NCI-H2029 (cell line): ENCODE results near the gene RIN3.

Source experiments
- DNase-seq: peaks from one replicate; lab custom pipeline; 2025; lab: John Stamatoyannopoulos, UW

The RIN3 gene

DNA sequence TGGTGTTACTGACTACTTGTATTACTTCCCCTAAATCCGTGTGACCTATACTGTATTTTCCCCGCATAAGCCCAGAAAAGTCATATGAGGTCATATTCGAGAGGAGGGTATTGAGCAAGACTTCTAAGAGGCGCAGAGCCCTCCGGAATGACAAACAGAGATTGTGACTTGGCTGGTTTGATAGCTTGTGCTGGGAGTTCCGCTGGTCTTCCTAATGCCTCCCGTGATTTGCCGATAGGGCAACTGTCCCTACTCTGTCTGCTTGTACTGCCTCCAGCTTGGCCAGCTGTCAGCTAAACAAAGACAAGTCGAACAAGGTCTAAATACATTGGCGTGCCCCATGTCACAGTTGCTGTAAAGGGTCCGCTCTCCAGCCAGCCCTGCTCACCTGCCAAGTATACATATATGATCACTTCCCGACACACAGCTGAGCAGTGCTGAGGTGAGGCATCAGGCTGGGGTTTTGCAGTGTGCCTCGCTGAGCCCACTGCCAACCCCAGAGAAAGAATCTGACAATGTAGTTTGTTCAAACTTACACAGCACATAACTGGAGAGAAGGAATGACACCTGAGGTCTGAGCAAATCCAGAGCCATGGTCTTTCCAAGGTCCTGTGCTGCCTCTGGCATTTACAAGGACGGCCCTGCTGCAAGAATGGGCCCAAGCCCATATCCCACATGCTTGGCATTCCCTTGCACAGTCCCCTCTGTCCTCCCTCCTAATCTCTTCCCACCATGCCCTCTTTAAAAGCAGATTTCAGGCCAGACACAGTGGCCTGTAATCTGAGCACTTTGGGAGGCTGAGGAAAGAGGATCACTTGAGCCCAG is 211.1 kb downstream of the RIN3 start:
- no peak for DNase-seq

DNA sequence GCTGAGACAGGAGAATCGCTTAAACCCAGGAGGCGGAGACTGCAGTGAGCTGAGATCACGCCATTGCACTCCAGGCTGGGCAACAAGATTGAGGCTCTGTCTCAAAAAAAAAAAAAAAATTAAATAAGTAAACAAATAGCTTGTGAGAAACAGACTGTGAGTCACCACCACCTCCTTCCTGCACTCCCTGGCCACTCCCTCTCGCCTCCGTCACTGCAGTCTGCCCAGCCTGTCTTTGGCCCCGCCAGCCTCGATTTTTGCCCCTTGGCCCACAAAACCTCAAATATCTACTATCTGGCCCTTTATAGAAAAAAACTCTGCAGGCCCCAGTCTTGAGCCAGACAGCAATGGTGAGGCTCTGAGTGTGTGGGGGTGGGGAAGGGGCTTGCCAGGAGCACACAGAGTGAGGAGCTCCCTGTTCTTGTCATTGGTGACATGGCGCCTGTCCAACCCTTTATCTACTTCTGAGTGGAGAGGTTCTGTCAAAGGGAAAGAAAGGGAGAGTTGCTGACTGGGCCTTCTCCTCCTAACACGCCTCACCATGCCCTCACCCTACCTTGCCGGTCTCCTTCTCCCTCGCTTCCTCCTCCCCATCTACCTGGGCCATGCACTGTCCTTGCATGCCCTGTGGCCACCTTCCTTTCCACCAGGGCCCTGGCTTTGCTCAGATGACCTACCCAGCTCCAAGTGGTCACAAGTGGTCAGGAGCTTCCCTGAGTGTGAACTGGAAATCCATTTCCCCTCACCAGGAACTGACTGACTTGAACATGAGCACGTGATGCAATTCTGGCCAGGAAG is 212.8 kb downstream of the RIN3 start:
- peak; percentile 48 for DNase-seq

DNA sequence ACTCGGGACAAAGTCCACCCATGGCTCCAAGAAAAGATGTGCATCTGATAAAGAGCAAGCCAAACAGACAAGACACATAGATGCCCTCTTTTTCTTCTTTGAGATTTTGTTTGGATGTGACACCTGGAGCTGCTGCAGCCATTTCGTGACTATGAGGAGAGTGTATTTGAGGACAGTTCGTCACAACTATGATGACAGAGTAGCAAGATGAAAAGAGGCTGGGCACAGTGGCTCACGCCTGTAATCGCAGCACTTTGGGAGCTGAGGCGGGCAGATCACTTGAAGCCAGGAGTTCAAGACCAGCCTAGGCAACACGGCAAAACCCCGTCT is 213.3 kb downstream of the RIN3 start:
- no peak for DNase-seq

DNA sequence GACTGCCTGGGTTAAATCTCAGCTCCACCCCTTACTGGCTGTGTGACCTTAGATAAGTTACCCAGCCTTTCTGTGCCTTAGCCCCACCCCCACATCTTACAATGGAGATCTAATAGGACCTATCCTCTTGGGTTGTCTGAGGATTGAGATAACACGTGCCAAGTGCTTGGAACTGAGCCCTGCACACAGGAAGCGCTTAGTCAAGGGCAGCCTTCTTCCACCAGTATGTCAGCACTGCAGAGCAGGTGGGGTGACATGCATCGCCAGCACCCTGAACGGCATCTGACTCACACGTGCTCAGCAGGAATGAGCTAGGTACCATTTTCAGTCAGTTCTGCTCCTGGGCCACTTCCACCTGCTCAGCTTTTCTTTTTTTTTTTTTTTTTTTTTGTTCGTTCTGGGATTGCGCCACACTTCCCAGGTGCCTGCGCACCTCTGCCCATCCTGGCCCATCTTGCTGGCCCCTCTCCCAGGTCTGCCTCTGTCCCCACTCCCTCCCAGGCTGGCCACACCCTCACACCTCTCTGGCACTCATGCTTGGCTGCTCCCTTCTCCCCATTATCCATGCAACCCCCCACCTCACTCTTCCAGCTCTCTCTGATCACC is 215.3 kb downstream of the RIN3 start:
- DNase-seq, result peak; percentile 79

DNA sequence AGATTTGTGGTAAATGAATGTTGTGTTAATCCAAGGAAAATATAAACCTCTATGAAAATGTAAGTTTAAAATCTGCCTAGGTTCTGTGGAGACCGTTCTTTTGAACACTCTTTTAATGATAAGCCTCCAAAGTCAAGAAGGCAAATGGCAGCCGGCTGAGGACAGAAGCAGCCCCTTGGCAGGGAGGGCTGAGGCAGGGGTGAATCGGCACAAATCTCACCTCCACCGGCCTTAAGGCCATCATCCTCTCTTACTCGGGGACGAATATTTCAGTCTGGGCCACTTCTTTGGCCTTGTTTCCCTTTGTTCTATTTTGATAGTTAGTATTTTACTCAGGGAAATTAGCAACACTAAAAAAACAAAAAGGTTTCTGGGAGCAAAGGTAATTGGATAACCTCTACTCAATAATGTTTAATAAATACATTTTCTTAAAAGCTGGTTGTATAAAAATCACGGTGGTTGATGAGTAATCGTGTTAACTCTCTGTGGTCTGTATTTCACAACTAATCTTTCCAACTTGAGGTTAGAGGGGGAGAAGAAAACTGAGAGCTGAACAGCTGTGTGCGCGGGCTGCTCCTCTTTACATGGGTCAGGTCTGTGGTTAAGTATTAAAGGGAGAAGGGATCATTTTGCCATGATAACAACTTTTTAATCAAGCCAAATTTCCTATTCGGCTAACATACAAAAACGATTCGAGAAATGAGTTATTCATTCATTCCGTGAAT is 216.2 kb downstream of the RIN3 start:
- DNase-seq, result no peak

DNA sequence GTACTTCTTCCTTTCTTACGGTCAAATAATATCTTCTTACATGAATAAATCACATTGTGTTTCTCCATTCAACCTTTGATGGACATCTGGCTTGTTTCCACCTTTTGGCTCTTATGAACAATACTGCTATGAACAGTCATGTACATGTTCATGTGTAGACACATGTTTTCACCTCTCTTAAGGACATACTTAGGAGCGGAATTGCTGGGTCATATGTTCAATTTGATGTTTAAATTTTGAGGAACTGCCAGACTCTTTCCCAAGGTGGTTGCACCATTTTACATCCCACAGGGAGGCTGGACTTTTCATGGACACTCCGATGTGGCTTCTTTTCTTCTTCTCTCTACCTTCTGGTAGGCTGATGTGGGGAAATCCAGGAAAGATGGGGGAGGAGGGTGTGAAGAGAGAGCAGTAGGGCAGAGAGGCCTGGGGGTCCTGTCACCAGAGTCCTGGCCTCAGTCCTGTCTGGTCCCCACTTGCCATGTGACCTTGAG is 218.1 kb downstream of the RIN3 start:
- DNase-seq, result no peak

DNA sequence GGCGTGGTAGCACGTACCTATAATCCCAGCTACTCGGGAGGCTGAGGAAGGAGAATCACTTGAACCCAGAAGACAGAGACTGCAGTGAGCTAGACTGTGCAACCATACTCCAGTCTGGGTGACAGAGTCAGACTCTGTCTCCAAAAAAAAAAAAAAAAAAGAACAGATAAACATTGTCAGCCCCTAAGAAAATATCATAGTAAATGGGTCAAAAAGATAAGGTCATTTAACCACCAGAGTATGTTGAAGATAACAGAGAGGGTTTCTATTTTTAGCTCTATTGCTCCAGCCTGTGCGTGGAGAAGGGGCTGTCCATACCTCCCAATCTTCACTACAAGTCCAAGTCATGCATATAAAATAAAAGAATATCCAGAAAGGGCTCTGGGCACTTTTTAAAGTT is 219.4 kb downstream of the RIN3 start:
- DNase-seq, result no peak

DNA sequence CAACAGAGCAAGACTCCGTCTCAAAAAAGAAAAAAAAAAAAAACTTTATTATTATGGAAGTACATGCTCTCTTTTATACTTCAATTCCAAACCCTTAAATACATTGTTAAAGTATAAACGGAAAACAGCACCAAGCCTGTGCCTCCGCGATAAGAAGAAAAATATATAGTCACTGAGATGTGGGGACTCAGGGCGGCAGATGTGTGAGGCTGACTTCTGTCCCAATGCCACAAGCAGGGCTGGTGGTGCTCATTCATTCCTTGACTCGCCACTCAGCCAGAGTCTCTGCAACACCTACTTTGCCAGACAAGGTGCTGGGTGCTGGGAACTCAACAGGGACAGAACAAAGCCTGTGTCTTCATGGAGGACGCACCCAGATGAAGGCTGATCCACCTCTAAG is 221.0 kb downstream of the RIN3 start:
- no peak for DNase-seq

DNA sequence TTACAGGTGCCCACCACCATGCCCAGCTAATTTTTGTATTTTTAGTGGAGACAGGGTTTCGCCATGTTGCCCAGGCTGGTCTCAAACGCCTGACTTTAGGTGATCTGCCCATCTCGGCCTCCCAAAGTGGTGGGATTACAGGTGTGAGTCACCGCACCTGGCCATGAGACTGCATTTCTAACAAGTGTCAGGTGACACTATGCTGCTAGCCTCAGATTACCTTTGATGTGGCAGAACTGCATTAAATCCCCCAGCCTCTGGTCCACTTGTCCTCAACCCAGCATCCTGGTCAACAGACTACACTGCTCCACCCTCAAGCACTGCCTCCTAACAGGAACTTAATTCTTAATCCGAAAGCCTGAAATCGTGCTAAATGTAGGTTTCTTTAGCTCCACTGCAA is 221.8 kb downstream of the RIN3 start:
- no peak for DNase-seq

DNA sequence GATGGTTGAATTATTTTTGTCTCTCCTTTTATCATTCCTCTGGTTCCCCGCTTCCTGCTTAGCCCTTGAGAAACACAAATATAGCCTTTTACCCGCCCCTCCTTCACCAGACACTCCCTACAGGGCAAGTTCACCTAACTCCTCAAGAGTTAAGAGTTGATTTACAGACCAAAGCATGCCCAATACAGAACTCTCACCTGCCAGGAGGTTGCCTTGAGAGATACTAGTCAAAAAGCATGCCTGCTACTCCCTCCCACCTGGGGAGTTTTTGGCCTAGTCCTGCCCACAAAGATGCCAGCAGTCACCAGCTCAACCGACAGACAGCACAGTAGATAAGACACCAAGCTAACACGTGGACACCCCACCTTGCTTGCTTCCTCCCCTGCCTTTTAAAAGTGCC is 223.6 kb downstream of the RIN3 start:
- no peak for DNase-seq

DNA sequence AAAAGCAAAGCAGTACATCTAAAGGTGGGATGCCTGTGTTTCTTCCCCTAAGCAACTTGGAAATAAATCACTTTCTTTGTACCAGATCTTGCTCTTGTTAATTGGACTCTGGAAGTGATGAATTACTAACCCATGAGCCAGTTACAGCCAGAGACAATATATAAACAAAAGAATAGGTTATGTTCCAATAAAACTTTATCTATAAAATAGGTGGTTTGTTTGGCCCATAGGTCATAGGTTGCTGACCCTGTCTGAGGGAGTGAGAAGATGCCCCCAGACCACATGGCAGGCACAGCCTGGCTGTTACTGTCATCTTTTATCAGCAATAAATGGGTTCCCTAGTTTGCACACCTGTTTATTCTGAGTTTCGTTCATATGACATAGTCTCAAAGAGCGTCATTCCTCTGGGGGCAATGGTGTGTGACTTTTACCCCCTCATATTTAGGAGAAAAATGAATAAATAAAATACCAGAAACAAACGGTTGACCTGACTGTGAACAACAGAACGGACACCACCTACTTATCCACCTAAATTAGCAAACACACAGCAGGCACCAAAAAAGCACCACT is 224.1 kb downstream of the RIN3 start:
- DNase-seq, result no peak
